Mucosa of stomach (tissue), 1 donor: ENCODE measurements around the gene RETNLB.

Experiments used
- H3K27me3 ChIP-seq: one replicate; pipeline ENCODE4 v1.7.0; 2013; ENCODE audit warnings: mild to moderate bottlenecking, low read length; ENCODE audit not compliant: control insufficient read depth, insufficient read depth
- H3K36me3 ChIP-seq: one replicate; pipeline ENCODE4 v1.7.0; 2013; ENCODE audit warnings: low read length; ENCODE audit not compliant: control insufficient read depth, insufficient read depth
- H3K4me1 ChIP-seq: one replicate; pipeline ENCODE4 v1.7.0; 2013; ENCODE audit warnings: mild to moderate bottlenecking, low read length; ENCODE audit not compliant: control insufficient read depth, insufficient read depth
- H3K4me3 ChIP-seq: one replicate; pipeline ENCODE4 v1.7.0; 2013; ENCODE audit warnings: low read length
- H3K9ac ChIP-seq: one replicate; pipeline ENCODE4 v1.7.0; 2013; ENCODE audit warnings: mild to moderate bottlenecking, low read length, moderate library complexity
- H3K9me3 ChIP-seq: one replicate; pipeline ENCODE4 v1.7.0; 2013; ENCODE audit warnings: mild to moderate bottlenecking, low read length, moderate library complexity; ENCODE audit not compliant: control insufficient read depth
- donor health status: Pancreatic carcinoma.

RETNLB gene

GRCh38 chr3:108728934-108729333 is 28.3 kb downstream of the RETNLB start:
- H3K36me3 ChIP-seq: no peaks in the 10 kb centered on the region
- no peak overlapping the region for H3K4me3 ChIP-seq
- H3K4me1 ChIP-seq: no peaks in the 10 kb centered on the region
- H3K9ac ChIP-seq: no peak overlapping the region
- no peaks in the 10 kb centered on the region for H3K9me3 ChIP-seq
- no peaks in the 10 kb centered on the region for H3K27me3 ChIP-seq

GRCh38 chr3:108728105-108728504 is 29.1 kb downstream of the RETNLB start:
- Histone ChIP-seq H3K27me3 (no peaks in the 10 kb centered on the region), H3K9ac (no peak overlapping the region), H3K4me1 (no peaks in the 10 kb centered on the region), H3K4me3 (no peak overlapping the region), H3K36me3 (no peaks in the 10 kb centered on the region), H3K9me3 (no peaks in the 10 kb centered on the region)

DNA sequence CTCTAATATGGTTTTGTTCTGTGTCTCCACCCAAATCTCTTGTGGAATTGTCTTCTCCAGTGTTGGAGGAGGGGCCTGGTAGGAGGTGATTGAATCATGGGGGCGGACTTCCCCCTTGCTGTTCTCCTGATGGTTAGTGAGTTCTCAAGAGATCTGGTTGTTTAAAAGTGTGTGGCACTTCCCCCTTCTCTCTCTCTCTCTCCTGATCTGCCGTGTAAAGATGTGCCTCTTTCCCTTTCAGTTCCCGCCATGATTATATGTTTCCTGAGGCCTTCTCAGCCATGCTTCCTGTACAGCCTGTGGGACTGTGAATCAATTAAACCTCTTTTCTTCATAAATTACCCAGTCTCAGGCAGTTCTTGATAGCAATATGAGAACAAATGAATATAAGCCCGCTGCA is 33.1 kb downstream of the RETNLB start:
- Histone ChIP-seq H3K4me1 (no peaks in the 10 kb centered on the region), H3K9me3 (no peaks in the 10 kb centered on the region), H3K36me3 (no peaks in the 10 kb centered on the region), H3K4me3 (no peak overlapping the region), H3K27me3 (no peaks in the 10 kb centered on the region), H3K9ac (no peak overlapping the region)

DNA sequence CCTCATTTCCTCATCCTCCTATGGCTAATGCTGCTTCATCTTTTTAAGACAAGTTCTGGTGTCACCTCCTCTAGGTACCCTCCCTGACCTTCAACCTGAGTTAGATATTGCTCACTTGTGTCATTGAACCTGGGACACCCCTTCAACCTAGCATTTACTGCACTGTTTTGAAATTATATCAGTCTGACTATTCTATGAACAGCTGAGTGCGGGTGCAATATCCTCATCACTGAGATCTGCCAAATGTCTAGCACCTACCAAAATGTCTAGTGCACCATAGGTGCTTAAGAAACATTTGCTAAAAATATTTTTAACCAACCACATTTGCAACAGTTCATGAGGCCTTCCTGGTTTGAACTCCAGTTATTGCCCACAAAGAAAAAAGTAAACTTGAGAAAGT is 34.5 kb downstream of the RETNLB start:
- Histone ChIP-seq H3K36me3 (no peaks in the 10 kb centered on the region), H3K4me3 (no peak overlapping the region), H3K4me1 (no peaks in the 10 kb centered on the region), H3K9me3 (no peaks in the 10 kb centered on the region), H3K27me3 (no peaks in the 10 kb centered on the region), H3K9ac (no peak overlapping the region)

DNA sequence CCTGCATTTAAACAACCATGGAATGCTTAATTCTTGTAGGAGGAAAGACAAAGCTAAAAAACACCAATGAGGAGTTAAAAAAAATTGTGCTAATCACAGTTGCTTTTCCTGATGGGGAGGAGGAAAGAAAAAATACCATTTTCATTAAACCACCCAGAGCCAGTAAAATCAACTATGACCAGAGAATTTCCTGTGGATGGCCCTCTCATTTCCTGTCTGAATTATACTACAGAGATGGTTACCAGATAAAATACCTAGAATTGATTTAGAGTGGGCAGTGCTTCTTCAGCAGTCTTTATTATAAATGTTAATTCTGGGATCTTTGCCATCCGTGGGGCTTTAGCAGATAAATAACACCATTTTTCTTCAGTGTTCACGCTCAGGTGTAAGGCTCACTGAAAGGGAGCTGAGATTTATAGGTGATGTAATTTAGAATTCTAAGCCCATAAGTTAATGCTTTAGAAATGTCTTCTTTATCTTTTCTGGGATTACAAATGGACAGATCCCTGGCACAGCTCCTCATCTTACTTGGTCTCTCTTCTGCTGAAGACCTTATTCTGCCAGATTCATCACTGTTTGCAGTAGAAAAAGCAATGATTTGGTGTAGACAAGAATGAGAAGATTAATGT is 37.9 kb downstream of the RETNLB start:
- H3K4me3 ChIP-seq: no peak overlapping the region
- no peaks in the 10 kb centered on the region for H3K4me1 ChIP-seq
- H3K36me3 ChIP-seq: no peaks in the 10 kb centered on the region

GRCh38 chr3:108718454-108718853 is 38.8 kb downstream of the RETNLB start:
- no peaks in the 10 kb centered on the region for H3K27me3 ChIP-seq
- H3K4me1 ChIP-seq: no peaks in the 10 kb centered on the region
- H3K36me3 ChIP-seq: no peaks in the 10 kb centered on the region
- no peaks in the 10 kb centered on the region for H3K9me3 ChIP-seq
- no peak overlapping the region for H3K4me3 ChIP-seq
- H3K9ac ChIP-seq: no peak overlapping the region

More for the DNA sequence above, 37.9 kb downstream of the RETNLB start:
- Histone ChIP-seq H3K27me3 (no peaks in the 10 kb centered on the region), H3K9me3 (no peaks in the 10 kb centered on the region), H3K9ac (no peak overlapping the region)

- Histone ChIP-seq H3K27me3 (no peaks in the 10 kb centered on the region), H3K9ac (no peak overlapping the region), H3K4me1 (no peaks in the 10 kb centered on the region), H3K9me3 (no peaks in the 10 kb centered on the region), H3K4me3 (no peak overlapping the region), H3K36me3 (no peaks in the 10 kb centered on the region)
Observed at GRCh38 chr3:108713816-108714215, 43.4 kb downstream of the RETNLB start.

- Histone ChIP-seq H3K9me3 (no peaks in the 10 kb centered on the region), H3K27me3 (no peaks in the 10 kb centered on the region), H3K4me3 (no peak overlapping the region), H3K36me3 (no peaks in the 10 kb centered on the region), H3K4me1 (no peaks in the 10 kb centered on the region), H3K9ac (no peak overlapping the region)
Observed at GRCh38 chr3:108713009-108713516, 44.1 kb downstream of the RETNLB start.
